ENCODE results near the gene DDIAS. TPM values are rescaled to one million over a fixed set of nuclear protein-coding genes. Genes with fewer than 3 reads are reported as not detected.

Gene DDIAS
- total RNA-seq, 2 donors from 2014 or later: 1.2 TPM; not detected in 1

DNA sequence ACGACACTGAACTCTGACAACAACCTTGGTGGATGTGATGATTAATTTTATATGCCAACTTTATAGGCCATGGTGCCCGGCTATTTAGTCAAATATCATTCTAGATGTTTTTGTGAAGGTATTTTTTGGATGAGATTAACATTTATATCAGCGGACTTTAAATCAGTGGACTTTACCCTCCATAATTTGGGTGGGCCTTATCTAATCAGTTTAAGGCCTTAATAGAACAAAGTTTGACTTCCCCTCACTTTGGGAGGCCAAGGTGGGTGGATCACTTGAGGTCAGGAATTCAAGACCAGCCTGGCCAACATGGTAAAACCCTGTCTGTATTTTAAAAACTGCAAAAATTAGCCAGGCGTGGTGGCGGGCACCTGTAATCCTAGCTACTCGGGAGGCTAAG lies 5.4 kb upstream of the DDIAS start:
- DNase-seq (ENCODE audit: low spot score) (no peak), ATAC-seq (ENCODE audit: insufficient number of reproducible peaks, low FRiP score, low read depth) (no peak)
- H3K27ac ChIP-seq: no peak overlapping the region
- H3K4me3 ChIP-seq: no peak overlapping the region
- no peaks in the 10 kb centered on the region for H3K27me3 ChIP-seq (replicated peaks; ENCODE audit: insufficient read depth)
- no peaks in the 10 kb centered on the region for H3K9me3 ChIP-seq
- TF ChIP-seq, protein P1, sequence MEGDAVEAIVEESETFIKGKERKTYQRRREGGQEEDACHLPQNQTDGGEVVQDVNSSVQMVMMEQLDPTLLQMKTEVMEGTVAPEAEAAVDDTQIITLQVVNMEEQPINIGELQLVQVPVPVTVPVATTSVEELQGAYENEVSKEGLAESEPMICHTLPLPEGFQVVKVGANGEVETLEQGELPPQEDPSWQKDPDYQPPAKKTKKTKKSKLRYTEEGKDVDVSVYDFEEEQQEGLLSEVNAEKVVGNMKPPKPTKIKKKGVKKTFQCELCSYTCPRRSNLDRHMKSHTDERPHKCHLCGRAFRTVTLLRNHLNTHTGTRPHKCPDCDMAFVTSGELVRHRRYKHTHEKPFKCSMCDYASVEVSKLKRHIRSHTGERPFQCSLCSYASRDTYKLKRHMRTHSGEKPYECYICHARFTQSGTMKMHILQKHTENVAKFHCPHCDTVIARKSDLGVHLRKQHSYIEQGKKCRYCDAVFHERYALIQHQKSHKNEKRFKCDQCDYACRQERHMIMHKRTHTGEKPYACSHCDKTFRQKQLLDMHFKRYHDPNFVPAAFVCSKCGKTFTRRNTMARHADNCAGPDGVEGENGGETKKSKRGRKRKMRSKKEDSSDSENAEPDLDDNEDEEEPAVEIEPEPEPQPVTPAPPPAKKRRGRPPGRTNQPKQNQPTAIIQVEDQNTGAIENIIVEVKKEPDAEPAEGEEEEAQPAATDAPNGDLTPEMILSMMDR (IDR thresholded peaks at IDR 0.05): no peak
- peaks cover 8 to 21% of the 10 kb centered on the region in 2 donors for H3K4me1 ChIP-seq (ENCODE audit: control insufficient read depth in 1 of 2, low read depth in 2 of 2)
- H3K36me3 ChIP-seq: no peaks in the 10 kb centered on the region

DNA sequence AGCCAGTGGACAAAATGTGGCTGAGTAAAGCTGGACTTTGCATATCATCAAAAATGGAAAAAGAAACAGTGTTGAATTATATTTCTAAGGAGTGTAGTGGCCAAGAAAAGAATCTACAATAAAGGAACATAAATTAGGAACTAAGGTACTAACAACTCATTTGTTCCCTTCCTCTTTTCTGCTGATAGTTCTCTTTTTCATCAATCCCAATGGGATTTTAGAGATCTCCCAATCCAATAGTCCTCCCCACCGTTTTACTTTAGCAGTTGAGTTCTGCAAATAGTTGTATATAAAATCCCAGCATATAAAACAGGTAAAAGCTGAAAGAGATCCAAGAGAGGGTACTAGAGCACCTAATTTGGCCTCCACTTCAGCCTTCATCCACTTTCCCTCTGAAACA lies 3.3 kb upstream of the DDIAS start:
- TF ChIP-seq, protein P1 (IDR thresholded peaks at IDR 0.05): no peak
- H3K4me1 ChIP-seq (ENCODE audit: control insufficient read depth in 1 of 2, low read depth in 2 of 2): peaks cover 11 to 26% of the 10 kb centered on the region in 2 donors
- DNase-seq (ENCODE audit: low spot score) (no peak), ATAC-seq (ENCODE audit: insufficient number of reproducible peaks, low FRiP score, low read depth) (no peak)
- H3K27ac ChIP-seq: no peak overlapping the region
- H3K27me3 ChIP-seq (replicated peaks; ENCODE audit: insufficient read depth): no peaks in the 10 kb centered on the region
- no peaks in the 10 kb centered on the region for H3K36me3 ChIP-seq
- H3K9me3 ChIP-seq: no peaks in the 10 kb centered on the region
- H3K4me3 ChIP-seq: no peak overlapping the region

DNA sequence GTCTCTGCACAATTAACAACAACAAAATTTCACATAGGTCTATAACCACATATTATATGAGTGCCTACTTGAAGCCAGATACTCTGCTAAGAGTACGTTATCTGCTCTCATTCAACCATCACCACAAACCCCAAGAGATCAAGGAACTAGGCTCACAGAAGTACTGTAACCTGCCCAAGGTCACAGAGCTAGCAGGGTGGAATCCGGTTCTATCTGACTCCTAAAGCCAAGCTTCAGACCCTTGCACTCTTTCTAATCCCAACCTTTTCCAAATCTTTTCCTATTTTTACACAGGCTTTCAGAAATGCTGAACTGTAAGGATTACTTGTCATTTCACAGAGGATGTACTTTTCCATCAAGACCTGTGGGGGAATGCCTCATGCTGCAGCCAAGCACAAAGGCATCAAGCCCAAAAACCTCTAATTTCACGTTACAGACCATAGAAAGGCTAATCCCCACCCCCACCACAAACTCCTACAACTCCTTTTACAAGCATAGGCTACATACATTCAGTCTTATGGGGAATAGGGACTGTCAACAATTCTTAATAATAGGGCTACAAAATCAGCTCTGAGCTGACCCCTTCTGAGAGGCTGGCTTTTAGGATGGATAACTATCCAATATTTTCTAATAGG lies 2.2 kb upstream of the DDIAS start:
- peak overlapping the region; percentile 92 for H3K4me3 ChIP-seq
- peaks cover 11 to 26% of the 10 kb centered on the region in 2 donors for H3K4me1 ChIP-seq (ENCODE audit: control insufficient read depth in 1 of 2, low read depth in 2 of 2)
- ATAC-seq (ENCODE audit: insufficient number of reproducible peaks, low FRiP score, low read depth) (no peak), DNase-seq (ENCODE audit: low spot score) (no peak)
- TF ChIP-seq, protein P1 (IDR thresholded peaks at IDR 0.05): no peak
- H3K27ac ChIP-seq: peak overlapping the region in 1 of 2 donors; percentile 93
- H3K9me3 ChIP-seq: no peaks in the 10 kb centered on the region
- H3K27me3 ChIP-seq (replicated peaks; ENCODE audit: insufficient read depth): no peaks in the 10 kb centered on the region
- H3K36me3 ChIP-seq: no peaks in the 10 kb centered on the region

DNA sequence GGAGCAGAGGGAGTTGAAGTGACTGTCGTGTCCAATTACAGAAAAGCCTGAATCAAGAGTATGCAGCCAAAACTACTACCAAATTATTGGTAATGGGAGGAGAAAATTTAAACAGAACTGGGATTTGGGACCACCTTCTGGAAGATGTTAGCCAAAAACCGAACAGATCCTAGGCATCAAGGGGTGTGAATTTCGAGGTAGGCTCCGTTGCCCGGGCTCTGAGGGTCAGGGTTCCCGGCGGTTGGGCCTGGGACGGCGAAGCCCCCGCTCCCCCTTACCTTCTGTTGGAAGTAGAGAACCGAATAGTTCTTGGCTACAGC lies 1.6 kb upstream of the DDIAS start:
- H3K36me3 ChIP-seq: no peaks in the 10 kb centered on the region
- no peaks in the 10 kb centered on the region for H3K27me3 ChIP-seq (replicated peaks; ENCODE audit: insufficient read depth)
- peak overlapping the region; percentile 92 for H3K4me3 ChIP-seq
- H3K4me1 ChIP-seq (ENCODE audit: control insufficient read depth in 1 of 2, low read depth in 2 of 2): peaks cover 11 to 26% of the 10 kb centered on the region in 2 donors
- ATAC-seq (ENCODE audit: insufficient number of reproducible peaks, low FRiP score, low read depth) (no peak), DNase-seq (ENCODE audit: low spot score) (no peak)
- peak overlapping the region; percentile 91 to 93 for H3K27ac ChIP-seq
- no peaks in the 10 kb centered on the region for H3K9me3 ChIP-seq
- TF ChIP-seq, protein P1 (IDR thresholded peaks at IDR 0.05): no peak

DNA sequence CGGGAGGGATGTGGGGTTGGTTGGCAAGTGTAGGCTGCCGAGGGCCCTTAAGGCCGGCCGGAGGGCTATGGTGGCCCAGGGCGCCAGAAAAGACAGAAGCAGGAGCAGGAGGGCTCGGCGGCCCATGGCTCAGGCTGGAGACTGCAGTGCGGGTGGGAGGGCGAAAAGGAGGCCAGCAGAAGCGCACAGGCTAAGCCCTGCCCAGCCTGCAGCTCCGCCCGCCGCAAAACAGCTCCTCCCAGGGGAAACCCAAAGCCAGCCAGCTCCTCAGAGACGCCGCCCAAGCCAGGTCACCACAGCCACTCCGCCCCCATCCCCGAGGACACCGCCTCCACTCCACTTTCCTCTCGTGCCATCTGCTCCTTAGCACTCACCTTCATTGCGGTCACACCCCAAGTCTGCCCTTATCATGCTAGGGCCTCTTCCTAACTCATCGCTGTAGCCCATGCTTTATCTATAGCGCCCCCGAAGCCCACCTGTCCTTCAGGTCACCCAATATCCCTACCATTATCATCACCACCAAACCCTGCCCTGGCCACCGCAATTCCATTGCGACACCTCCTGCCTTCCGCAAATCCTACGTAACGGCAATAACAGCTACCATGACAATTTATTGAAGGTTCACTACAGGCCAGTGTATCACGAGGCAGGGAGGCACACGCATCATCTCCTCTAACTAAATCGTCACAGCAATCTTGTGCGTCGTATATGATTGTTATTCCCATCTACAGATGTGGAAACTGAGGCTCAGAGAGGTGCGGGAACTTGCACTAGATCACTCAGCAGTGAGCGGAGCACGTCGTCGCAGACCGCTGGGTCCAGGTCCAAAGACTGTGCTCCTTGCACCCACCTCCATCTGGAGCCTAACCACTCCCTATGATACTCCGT lies 1.0 kb upstream of the DDIAS start, which contains the start of gene PRCP:
Gene PRCP, minus strand, starts transcription at position 154 of the 888 bp plus-strand sequence. Its CDS starts 28 bp downstream, at position 126.
- Histone ChIP-seq H3K36me3 (no peaks in the 10 kb centered on the region), H3K4me3 (peak within 1 kb of the TSS; percentile 92), H3K27ac (peak within 1 kb of the TSS; percentile 91 to 93), H3K27me3 (replicated peaks; ENCODE audit: insufficient read depth) (no peaks in the 10 kb centered on the region), H3K9me3 (no peaks in the 10 kb centered on the region), H3K4me1 (ENCODE audit: control insufficient read depth in 1 of 2, low read depth in 2 of 2) (peaks cover 11 to 26% of the 10 kb centered on the region in 2 donors)
- TF ChIP-seq, protein P1 (IDR thresholded peaks at IDR 0.05): no peak
- ATAC-seq (ENCODE audit: insufficient number of reproducible peaks, low FRiP score, low read depth) (peak; percentile 74), DNase-seq (ENCODE audit: low spot score) (peak; percentile 69)
